OCI-LY7 (cell line): Measurements from ENCODE around the gene DNASE1L1. TPM values are rescaled to one million over a fixed set of nuclear protein-coding genes. Genes with fewer than 3 reads are reported as not detected.

Experiments used
- BruUV-seq: library from RNA; stranded (reverse); fragments of 400-500 nt; replicated peaks from 2 replicates; lab custom pipeline; 2021; lab: Mats Ljungman, UMichigan
- CTCF ChIA-PET: fragments of 300-600 bp; sonication (Branson Sonifier 250); formaldehyde crosslinking; loops from one replicate; lab custom pipeline; 2022; ENCODE audit warnings: antibody characterized with exemption; ENCODE audit not compliant: unreplicated experiment; lab: Charles Lee
- POLR2A ChIA-PET: fragments of 300-600 bp; sonication (Branson Sonifier 250); formaldehyde crosslinking; loops from one replicate; lab custom pipeline; 2022; ENCODE audit warnings: antibody characterized with exemption; lab: Charles Lee
- DNase-seq: peaks from one replicate; pipeline ENCODE4 v3.0.0-alpha.2; 2015; ENCODE audit warnings: low spot score
- H2AFZ ChIP-seq: fragments of 200-600 bp; sonication (generic), shearing (Covaris generic); 2 replicates; pipeline ENCODE4 v1.6.1; 2014; ENCODE audit warnings: mild to moderate bottlenecking, antibody characterized with exemption, low read length, moderate library complexity
- H3K27ac ChIP-seq: fragments of 200-600 bp; sonication (generic); 2 replicates; pipeline ENCODE4 v1.5.1; 2014; ENCODE audit warnings: mixed run types, low read depth, mild to moderate bottlenecking, moderate library complexity, low read length, inconsistent platforms; ENCODE audit not compliant: poor library complexity, severe bottlenecking
- H3K36me3 ChIP-seq: fragments of 200-600 bp; sonication (generic); 2 replicates; pipeline ENCODE4 v1.6.1; 2014; ENCODE audit warnings: mild to moderate bottlenecking, antibody characterized with exemption, low read length, moderate library complexity, mixed read lengths; ENCODE audit not compliant: insufficient read depth
- H3K4me1 ChIP-seq: fragments of 200-600 bp; sonication (generic); 2 replicates; pipeline ENCODE4 v1.5.1; 2014; ENCODE audit warnings: mild to moderate bottlenecking, low read length; ENCODE audit not compliant: insufficient read depth, poor library complexity, severe bottlenecking
- H3K4me2 ChIP-seq: fragments of 200-600 bp; sonication (generic); 2 replicates; pipeline ENCODE4 v1.6.1; 2014; ENCODE audit warnings: mild to moderate bottlenecking, low read length
- H3K4me3 ChIP-seq: fragments of 200-600 bp; sonication (generic); 2 replicates; pipeline ENCODE4 v1.5.1; 2014; ENCODE audit warnings: mild to moderate bottlenecking, low read depth, low read length; ENCODE audit not compliant: poor library complexity, severe bottlenecking
- H3K79me2 ChIP-seq: fragments of 200-600 bp; sonication (generic); 2 replicates; pipeline ENCODE4 v1.6.1; 2016; ENCODE audit warnings: low read depth, mild to moderate bottlenecking, low read length, moderate library complexity, mixed read lengths; ENCODE audit not compliant: insufficient read depth
- H3K9me2 ChIP-seq: fragments of 200-600 bp; sonication (generic); 2 replicates; pipeline ENCODE4 v1.6.1; 2016; ENCODE audit warnings: mild to moderate bottlenecking, low read length, mixed read lengths; ENCODE audit not compliant: insufficient read depth
- H3K9me3 ChIP-seq: fragments of 200-600 bp; sonication (generic); 2 replicates; pipeline ENCODE4 v1.6.1; 2014; ENCODE audit warnings: mild to moderate bottlenecking, mixed run types, low read length, mixed read lengths
- H4K20me1 ChIP-seq: fragments of 200-600 bp; sonication (generic); 2 replicates; pipeline ENCODE4 v1.6.1; 2014; ENCODE audit warnings: mild to moderate bottlenecking, antibody characterized with exemption, low read length, moderate library complexity, mixed read lengths; ENCODE audit not compliant: insufficient read depth
- EZH2phosphoT487 ChIP-seq: fragments of 200-600 bp; sonication (generic); IDR thresholded peaks from 2 replicates; pipeline ENCODE4 v1.6.1; 2018; ENCODE audit warnings: low read depth, borderline replicate concordance, mild to moderate bottlenecking, mixed run types, antibody characterized with exemption, low read length, moderate library complexity, mixed read lengths
- intact Hi-C: fragments of 100-400 bp; cut with micrococcal nuclease; formaldehyde crosslinking; loops from one replicate; pipeline ENCODE4 v1.10.0; 2022; ENCODE audit not compliant: unreplicated experiment
- total RNA-seq, 2 experiments: library from RNA; depleted of rRNA in 1 of 2; stranded (reverse); fragments of >200 nt in 1 of 2; shearing (Covaris generic) in 1 of 2; gene quantifications; 2 replicates each; pipeline ENCODE4 v1.2.3, GENCODE V29; 2014 to 2022
- TF ChIP-seq, protein P1 (sequence below): fragments of 200-600 bp; sonication (generic); conservative IDR thresholded peaks from 2 replicates; pipeline ENCODE4 v1.5.1; 2014; ENCODE audit warnings: mild to moderate bottlenecking, antibody characterized with exemption, low read length, moderate library complexity, mixed read lengths

DNASE1L1 gene
- total RNA-seq, 2 experiments from 2014 or later = 23.1 to 30.1 TPM

DNA sequence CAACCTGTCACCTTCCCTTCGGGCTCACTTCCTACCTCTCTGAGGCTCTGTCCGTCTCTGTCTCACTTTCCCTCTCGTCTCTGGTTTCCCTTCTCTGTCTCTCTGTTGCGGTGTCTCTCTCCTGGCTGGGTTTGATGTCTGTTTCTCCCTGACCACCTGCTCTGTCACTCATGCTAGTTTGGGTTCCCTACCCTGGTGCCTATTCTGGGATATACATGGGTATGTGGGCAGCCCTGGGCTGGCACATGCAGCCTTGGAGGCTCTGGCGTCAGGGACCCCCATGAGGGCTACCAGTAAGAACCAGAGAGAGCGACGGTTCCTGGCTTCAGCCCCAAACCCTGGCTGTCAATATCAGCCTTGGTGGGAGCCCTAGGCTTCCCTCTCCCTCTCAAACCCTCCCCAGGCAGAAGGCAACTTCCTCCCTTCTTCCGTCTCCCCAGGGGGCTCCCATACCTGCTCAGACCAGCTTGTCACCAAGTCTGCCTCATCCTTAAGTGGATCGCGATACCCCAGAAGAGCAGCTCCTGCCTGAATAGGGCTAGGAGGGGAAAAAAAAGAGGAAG lies 314 bp downstream of the DNASE1L1 start:
- Histone ChIP-seq H3K4me2 (peak overlapping the region; percentile 60), H3K36me3 (peaks cover 6% of the 10 kb centered on the region; the same call in 1 of the 2 replicates), H3K4me1 (peaks cover 24% of the 10 kb centered on the region), H3K27ac (no peak overlapping the region), H3K4me3 (peak overlapping the region; percentile 3), H3K79me2 (no peaks in the 10 kb centered on the region), H3K9me3 (no peaks in the 10 kb centered on the region), H4K20me1 (no peaks in the 10 kb centered on the region), H2AFZ (peak overlapping the region; percentile 36; the same call in 1 of the 2 replicates), H3K9me2 (no peaks in the 10 kb centered on the region)
- CTCF ChIA-PET = no interaction called here
- POLR2A ChIA-PET = no interaction called here
- TF ChIP-seq, protein P1, sequence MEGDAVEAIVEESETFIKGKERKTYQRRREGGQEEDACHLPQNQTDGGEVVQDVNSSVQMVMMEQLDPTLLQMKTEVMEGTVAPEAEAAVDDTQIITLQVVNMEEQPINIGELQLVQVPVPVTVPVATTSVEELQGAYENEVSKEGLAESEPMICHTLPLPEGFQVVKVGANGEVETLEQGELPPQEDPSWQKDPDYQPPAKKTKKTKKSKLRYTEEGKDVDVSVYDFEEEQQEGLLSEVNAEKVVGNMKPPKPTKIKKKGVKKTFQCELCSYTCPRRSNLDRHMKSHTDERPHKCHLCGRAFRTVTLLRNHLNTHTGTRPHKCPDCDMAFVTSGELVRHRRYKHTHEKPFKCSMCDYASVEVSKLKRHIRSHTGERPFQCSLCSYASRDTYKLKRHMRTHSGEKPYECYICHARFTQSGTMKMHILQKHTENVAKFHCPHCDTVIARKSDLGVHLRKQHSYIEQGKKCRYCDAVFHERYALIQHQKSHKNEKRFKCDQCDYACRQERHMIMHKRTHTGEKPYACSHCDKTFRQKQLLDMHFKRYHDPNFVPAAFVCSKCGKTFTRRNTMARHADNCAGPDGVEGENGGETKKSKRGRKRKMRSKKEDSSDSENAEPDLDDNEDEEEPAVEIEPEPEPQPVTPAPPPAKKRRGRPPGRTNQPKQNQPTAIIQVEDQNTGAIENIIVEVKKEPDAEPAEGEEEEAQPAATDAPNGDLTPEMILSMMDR = no peak
- no peak for TF ChIP-seq EZH2phosphoT487
- intact Hi-C loops = no loop called here
- DNase-seq = no peak
- BruUV-seq = no TSS peak

DNA sequence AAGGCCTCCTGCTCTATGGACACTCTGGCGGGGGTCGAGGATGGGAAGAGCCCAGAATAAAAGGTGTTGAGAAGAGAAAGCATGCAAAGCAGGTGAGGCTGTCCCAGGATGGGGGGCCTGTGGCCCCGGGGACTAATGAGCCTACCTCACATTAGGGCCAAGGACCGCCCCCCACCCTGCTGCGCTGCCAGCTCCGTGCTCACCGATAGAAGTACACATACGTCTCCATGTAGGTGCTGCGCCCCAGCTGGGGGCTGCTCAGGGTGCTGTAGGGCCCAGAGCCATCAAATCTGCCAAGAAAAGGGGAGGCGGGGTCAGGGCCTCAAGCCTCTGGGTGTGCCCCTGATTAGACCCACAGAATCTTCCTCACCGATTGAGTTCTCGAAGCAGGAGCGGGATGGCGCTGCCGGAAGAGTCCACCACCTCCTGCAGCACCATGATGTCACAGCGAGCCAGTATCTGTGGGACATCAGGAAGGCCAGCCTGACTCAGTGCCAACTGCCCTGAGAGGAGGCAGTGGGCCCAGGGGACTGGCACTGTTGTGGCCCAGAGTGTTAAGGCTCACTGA lies 4.3 kb downstream of the DNASE1L1 start:
- H3K36me3 ChIP-seq = peaks cover 23% of the 10 kb centered on the region
- no peaks in the 10 kb centered on the region for H4K20me1 ChIP-seq
- no peaks in the 10 kb centered on the region for H3K9me3 ChIP-seq
- no peak for DNase-seq
- H2AFZ ChIP-seq = no peak overlapping the region
- ChIA-PET CTCF (no interaction called here), POLR2A (interaction anchor here (0.6 kb wide), 1 partner anchor 296 kb away, joined by 4 read pairs; no protein-coding TSS in a partner anchor)
- H3K4me1 ChIP-seq = peaks cover 21% of the 10 kb centered on the region
- intact Hi-C loops = loop anchor here (5.0 kb wide), 1 partner anchor 128 kb away; no protein-coding TSS in a partner anchor
- no TSS peak for BruUV-seq
- TF ChIP-seq, protein P1 = no peak
- no peak for TF ChIP-seq EZH2phosphoT487
- no peaks in the 10 kb centered on the region for H3K9me2 ChIP-seq
- H3K4me2 ChIP-seq = no peak overlapping the region
- H3K27ac ChIP-seq = no peak overlapping the region
- H3K79me2 ChIP-seq = no peaks in the 10 kb centered on the region; the same call in 1 of the 2 replicates
- H3K4me3 ChIP-seq = no peak overlapping the region

- BruUV-seq = no TSS peak
- Histone ChIP-seq H2AFZ (no peak overlapping the region), H3K4me2 (no peak overlapping the region), H3K4me3 (no peak overlapping the region), H3K36me3 (peaks cover 32% of the 10 kb centered on the region), H3K27ac (no peak overlapping the region), H3K4me1 (peaks cover 15% of the 10 kb centered on the region), H3K9me3 (no peaks in the 10 kb centered on the region), H3K79me2 (peaks cover 8% of the 10 kb centered on the region; the same call in 1 of the 2 replicates), H4K20me1 (no peaks in the 10 kb centered on the region), H3K9me2 (no peaks in the 10 kb centered on the region)
- intact Hi-C loops = loop anchor here (5.0 kb wide), 1 partner anchor 128 kb away; no protein-coding TSS in a partner anchor
- no peak for DNase-seq
- ChIA-PET POLR2A (interaction anchor here (0.7 kb wide), 1 partner anchor 40 kb away, joined by 3 read pairs; the partner anchor contains the start of gene FAM50A), CTCF (no interaction called here)
- TF ChIP-seq EZH2phosphoT487 = no peak
- TF ChIP-seq, protein P1 = no peak
Observed at GRCh38 chrX:154403858-154404257, 5.2 kb downstream of the DNASE1L1 start.
